EL (cell line): ENCODE data around the gene AKR1C8.

Source experiments
- DNase-seq: peaks from one replicate; pipeline ENCODE4 v3.0.0-alpha.2; 2016

The AKR1C8 gene

GRCh38 chr10:5106553-5106952 is 78.4 kb downstream of the AKR1C8 start:
- DNase-seq: no peak

DNA sequence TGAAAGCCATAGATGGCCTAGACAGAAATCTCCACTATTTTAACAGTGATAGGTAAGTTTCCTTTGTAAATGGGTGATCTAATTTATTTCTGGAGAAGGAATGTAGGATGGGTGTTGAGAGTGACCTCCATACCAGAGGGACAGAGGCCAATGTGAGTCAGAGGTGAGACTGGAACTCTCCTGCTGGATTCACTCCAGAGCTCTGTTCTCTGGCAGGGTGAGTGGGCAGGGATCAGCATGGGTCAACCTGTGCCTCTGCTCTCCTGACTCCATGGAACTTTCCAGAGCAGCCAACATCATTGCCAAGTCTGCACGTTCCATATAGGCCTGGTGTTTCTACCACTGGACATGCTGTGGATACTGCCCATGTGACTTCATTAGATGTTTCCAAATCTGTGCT is 79.3 kb downstream of the AKR1C8 start:
- DNase-seq: peak; percentile 2
